Measurements from ENCODE around the gene FBXL7. TPM values are rescaled to one million over a fixed set of nuclear protein-coding genes. Genes with fewer than 3 reads are reported as not detected.

Gene FBXL7
- polyA plus RNA-seq, 3 donors from 2014 or later: not detected

DNA sequence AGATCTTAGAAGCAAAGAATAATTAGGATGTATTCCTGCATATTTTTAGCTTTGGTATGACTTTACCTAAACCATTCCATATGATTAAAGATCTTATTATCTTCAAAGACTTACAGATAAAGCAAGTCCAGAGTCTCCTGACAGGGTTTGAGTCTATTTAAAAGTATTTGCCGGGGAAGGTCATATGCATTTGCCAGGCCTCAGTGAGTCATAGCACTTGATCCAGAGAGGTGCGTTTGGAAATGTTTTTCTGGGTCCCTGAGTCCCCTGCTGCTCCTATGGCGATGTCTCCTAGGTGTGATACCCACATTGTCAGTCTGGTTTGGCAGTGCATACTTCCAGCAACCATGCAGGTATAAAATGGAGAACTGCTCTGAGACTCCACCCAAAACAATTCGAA, 217.0 kb downstream of the FBXL7 start:
- H3K27me3 Mint-ChIP-seq (ENCODE audit: low read depth in 3 of 3): peaks cover 0 to 4% (median 1%) of the 10 kb centered on the region in 3 donors
- no peak overlapping the region for H3K27ac Mint-ChIP-seq
- no peaks in the 10 kb centered on the region for H3K4me1 Mint-ChIP-seq
- no peak overlapping the region for H3K4me3 Mint-ChIP-seq
- no peak for DNase-seq
- peaks cover 0 to 23% (median 10%) of the 10 kb centered on the region in 6 donors for H3K9me3 Mint-ChIP-seq
- H3K36me3 Mint-ChIP-seq: no peaks in the 10 kb centered on the region

DNA sequence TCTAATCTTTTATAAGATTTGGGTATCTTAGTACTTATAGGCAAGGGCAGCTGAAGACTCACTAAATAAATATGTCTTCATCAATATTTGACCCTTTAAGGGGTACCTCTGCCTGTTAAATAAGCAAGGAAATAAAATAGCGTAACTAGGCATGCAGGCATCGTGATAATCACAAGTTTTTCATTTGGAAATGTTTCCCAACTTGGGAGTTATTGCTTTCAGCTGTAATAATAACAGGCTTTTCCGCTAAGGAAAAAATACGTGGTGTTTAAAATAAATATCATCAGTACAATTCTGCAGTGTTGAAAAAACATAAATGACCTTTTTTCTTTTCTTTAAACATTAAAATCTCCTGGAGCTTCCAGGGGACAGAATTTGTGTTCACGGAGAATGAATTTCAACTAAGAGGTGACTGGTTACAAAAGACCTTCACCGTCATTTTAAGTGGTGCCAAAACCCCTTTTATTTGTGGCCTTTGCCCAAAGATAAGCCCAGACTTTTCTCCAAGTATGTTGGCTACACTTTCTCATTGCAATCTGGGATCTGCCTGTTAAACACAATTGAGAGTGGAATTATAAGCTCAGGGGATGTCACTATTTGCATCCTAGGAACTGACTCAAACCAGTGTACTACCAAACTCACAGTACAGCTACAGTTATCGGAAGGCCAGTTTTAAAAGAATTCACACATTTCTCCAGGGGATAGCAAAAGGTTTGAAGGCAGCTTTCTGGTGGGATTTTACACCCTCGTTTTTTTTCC, 218.6 kb downstream of the FBXL7 start:
- Mint-ChIP-seq H3K27me3 (ENCODE audit: low read depth in 3 of 3) (peaks cover 0 to 4% (median 0%) of the 10 kb centered on the region in 3 donors), H3K4me3 (no peak overlapping the region), H3K4me1 (no peaks in the 10 kb centered on the region), H3K36me3 (no peaks in the 10 kb centered on the region), H3K27ac (no peak overlapping the region), H3K9me3 (peaks cover 0 to 28% (median 7%) of the 10 kb centered on the region in 6 donors)
- no peak for DNase-seq

DNA sequence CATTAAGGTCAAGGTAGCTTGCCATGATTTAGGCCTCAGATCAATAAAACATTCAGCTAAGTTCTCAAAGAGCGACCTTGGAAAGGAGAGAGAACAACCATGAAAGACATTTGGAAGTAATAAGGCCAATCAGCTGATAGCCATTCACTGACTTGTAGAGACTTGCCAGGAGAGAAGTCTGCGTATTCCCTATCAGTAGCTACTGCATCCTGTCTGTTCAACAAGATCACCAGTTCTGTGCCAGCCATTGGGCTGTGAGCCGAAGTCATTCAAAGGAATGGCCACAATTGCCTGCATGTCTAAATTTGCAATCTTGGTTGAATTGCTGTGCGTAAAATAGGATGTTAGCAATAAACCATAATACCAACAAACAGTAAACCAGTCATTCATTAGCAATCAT, 219.8 kb downstream of the FBXL7 start:
- no peaks in the 10 kb centered on the region for H3K4me1 Mint-ChIP-seq
- H3K4me3 Mint-ChIP-seq: no peak overlapping the region
- H3K9me3 Mint-ChIP-seq: peaks cover 0 to 32% (median 6%) of the 10 kb centered on the region in 6 donors
- peaks cover 0 to 1% (median 0%) of the 10 kb centered on the region in 3 donors for H3K27me3 Mint-ChIP-seq (ENCODE audit: low read depth in 3 of 3)
- H3K36me3 Mint-ChIP-seq: no peaks in the 10 kb centered on the region
- no peak for DNase-seq
- no peak overlapping the region for H3K27ac Mint-ChIP-seq

DNA sequence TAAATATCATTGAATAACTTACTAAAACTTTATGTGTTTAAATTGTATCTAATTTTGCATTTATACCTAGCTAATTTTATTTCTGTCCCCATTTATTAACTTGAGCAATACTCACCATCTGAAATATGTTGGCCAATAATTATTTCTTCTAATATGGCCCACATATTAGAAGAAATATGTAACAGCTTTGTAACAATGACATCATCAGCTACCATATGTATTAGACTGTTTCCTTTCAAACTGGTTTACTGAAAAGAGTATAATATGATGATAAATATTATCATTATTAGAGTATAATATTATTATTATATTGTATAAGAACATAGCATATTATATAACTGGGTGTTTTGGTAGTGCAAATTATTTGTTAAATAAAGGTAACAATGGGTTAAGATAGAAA, 220.5 kb downstream of the FBXL7 start:
- Mint-ChIP-seq H3K27ac (no peak overlapping the region), H3K27me3 (ENCODE audit: low read depth in 3 of 3) (peaks cover 0 to 1% (median 0%) of the 10 kb centered on the region in 3 donors), H3K9me3 (peaks cover under 1 to 39% (median 8%) of the 10 kb centered on the region in 6 donors), H3K36me3 (no peaks in the 10 kb centered on the region), H3K4me3 (no peak overlapping the region), H3K4me1 (no peaks in the 10 kb centered on the region)
- DNase-seq: no peak

DNA sequence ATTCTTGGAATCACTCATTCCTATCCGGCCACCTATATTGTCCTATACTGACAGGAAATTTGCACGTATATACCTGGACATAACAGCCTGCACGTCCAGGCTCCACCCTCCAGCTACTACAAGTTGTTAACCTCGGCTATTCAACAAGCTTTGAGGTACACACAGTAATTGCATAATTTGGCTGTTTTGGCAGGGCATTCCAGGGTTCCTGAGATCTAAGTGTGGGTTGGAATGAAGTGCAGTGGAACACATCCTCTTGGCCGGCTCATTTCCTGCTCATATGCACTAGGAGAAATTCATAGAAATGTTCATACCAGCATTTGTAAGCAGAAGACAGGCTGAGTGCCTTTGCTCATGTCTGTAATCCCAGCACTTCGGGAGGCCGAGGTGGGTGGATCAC, 222.3 kb downstream of the FBXL7 start:
- Mint-ChIP-seq H3K4me3 (no peak overlapping the region), H3K4me1 (no peaks in the 10 kb centered on the region), H3K36me3 (no peaks in the 10 kb centered on the region), H3K27me3 (ENCODE audit: low read depth in 3 of 3) (peaks cover 0 to 1% (median 0%) of the 10 kb centered on the region in 3 donors), H3K9me3 (peaks cover 3 to 31% (median 10%) of the 10 kb centered on the region in 6 donors), H3K27ac (no peak overlapping the region)
- no peak for DNase-seq

DNA sequence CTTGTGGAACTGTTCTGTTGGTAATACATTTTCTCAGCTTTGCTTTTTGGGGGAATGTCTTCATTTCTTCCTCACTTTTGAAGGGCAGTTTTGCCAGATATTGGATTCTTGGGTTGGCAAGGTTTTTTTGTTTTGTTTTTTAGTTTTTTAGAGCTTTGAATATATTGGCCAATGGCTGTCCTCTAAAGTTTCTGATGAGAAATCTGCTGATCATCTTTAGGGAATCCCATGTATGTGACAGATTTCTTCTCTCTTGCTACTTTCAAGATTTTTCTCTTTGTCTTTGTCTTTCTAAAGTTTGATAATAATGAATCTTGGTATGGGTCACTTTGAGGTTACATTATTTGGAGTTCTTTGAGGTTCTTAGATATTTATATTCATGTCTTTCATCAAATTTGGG, 227.4 kb downstream of the FBXL7 start:
- H3K36me3 Mint-ChIP-seq: peaks cover 0 to 4% (median 0%) of the 10 kb centered on the region in 3 donors
- no peak for DNase-seq
- H3K4me3 Mint-ChIP-seq: no peak overlapping the region
- no peak overlapping the region for H3K27ac Mint-ChIP-seq
- H3K9me3 Mint-ChIP-seq: peaks cover 10 to 54% (median 29%) of the 10 kb centered on the region in 6 donors
- H3K4me1 Mint-ChIP-seq: no peaks in the 10 kb centered on the region
- H3K27me3 Mint-ChIP-seq (ENCODE audit: low read depth in 3 of 3): no peaks in the 10 kb centered on the region

DNA sequence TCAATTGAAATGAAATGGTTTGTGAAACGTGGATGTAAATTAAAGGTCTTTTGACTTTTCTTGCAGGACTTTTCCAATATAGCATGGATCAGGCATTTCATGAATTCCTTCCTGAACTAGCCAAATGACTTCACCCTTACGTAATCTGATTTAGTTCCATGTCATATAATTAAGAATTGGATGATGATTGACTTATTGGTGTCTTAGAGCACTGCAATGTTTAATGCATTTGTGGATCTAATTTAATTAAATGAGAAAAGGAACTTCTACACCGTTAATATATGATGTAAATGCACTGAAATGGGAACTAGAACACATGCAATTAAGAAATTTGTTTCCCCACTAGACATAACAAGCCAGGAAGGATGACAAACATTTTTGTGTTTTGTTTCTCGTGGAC, 228.8 kb downstream of the FBXL7 start:
- peaks cover 0 to 4% (median 0%) of the 10 kb centered on the region in 3 donors for H3K36me3 Mint-ChIP-seq
- DNase-seq: no peak
- no peaks in the 10 kb centered on the region for H3K27me3 Mint-ChIP-seq (ENCODE audit: low read depth in 3 of 3)
- peaks cover 10 to 47% (median 29%) of the 10 kb centered on the region in 6 donors for H3K9me3 Mint-ChIP-seq
- no peak overlapping the region for H3K27ac Mint-ChIP-seq
- no peaks in the 10 kb centered on the region for H3K4me1 Mint-ChIP-seq
- H3K4me3 Mint-ChIP-seq: no peak overlapping the region

DNA sequence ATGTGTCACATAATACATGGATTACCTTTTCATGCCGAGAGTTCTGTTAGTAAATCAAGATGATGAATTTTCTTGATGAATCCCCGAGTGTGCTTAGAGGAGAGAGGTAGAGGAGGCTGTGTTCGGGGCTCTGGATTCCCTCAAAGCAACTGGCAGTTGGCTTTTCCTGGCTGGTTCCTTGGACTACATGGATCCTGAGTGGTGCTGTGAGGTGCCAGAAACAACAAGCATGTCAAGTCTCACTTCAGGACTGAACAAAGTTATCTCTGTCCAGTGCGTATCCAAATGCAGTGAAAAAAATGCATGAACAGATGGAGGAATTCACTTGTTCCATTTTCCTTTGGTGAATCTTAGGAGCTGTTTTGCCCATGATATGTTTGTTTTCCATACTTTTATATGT, 231.7 kb downstream of the FBXL7 start:
- peaks cover 12 to 57% (median 31%) of the 10 kb centered on the region in 6 donors for H3K9me3 Mint-ChIP-seq
- DNase-seq: no peak
- H3K36me3 Mint-ChIP-seq: peaks cover 0 to 4% (median 0%) of the 10 kb centered on the region in 3 donors
- no peak overlapping the region for H3K27ac Mint-ChIP-seq
- peaks cover 0 to 1% (median 0%) of the 10 kb centered on the region in 3 donors for H3K27me3 Mint-ChIP-seq (ENCODE audit: low read depth in 3 of 3)
- no peaks in the 10 kb centered on the region for H3K4me1 Mint-ChIP-seq
- no peak overlapping the region for H3K4me3 Mint-ChIP-seq

DNA sequence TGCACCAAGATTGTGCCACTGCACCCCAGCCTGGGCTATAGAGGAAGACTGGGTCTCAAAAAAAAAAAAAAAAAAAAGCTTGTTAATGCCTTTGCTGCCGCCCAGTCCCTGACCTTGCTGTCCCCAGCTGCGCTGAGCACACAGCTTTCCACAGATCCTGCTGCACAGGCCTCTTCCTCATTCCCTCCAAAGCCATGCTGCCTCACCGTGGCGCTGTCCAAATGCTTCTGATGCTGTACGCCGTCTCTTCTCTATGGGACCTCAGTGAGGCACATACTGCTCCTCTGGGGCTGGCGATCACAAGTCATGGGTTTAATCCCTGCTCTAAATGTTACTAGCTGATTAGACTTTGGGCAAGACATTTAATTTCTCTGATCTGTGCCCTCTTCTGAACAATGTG, 234.1 kb downstream of the FBXL7 start:
- Mint-ChIP-seq H3K27me3 (ENCODE audit: low read depth in 3 of 3) (peaks cover 0 to 1% (median 0%) of the 10 kb centered on the region in 3 donors), H3K4me1 (no peaks in the 10 kb centered on the region), H3K9me3 (peaks cover 8 to 58% (median 26%) of the 10 kb centered on the region in 6 donors)

DNA sequence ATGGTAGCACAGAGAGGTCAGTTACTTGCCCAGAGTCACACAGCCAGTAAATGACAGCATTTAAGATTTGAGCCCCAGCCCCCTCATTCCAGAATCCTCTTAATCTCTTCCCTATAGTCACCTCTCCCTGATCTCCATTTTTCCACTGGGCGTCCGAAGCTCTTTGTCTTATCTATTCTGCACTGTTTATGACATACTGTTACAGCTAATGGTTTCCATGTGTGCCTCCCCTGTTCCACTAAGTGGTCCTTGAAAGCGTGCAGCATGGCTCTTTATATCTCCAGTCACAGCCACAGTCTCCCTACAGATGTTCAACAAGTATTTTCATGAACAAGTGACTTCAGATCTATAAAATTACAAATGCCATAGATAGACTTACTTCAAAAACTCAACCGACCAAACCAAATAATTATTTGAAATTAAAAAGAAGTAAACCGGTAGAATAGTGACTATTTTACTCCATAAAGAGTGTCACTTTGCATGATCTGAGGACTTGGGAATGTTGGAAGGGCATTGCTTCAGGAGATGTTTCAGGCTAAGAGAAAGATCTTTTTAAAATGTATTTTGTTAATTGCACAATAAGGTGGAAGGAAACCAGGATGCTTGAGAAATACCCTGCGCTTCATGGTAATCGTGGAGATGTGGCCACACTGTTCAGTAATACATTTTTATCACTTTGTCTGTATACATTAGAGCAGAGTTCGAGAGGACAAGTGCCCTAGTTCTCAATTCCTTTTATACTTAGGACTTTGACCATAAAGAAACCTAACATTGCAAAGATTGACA, 237.2 kb downstream of the FBXL7 start:
- no peak overlapping the region for H3K4me3 Mint-ChIP-seq
- no peaks in the 10 kb centered on the region for H3K36me3 Mint-ChIP-seq
- peaks cover 10 to 49% (median 20%) of the 10 kb centered on the region in 6 donors for H3K9me3 Mint-ChIP-seq

More for the DNA sequence above, 234.1 kb downstream of the FBXL7 start:
- Mint-ChIP-seq H3K4me3 (no peak overlapping the region), H3K27ac (no peak overlapping the region), H3K36me3 (no peaks in the 10 kb centered on the region)
- DNase-seq: no peak

DNA sequence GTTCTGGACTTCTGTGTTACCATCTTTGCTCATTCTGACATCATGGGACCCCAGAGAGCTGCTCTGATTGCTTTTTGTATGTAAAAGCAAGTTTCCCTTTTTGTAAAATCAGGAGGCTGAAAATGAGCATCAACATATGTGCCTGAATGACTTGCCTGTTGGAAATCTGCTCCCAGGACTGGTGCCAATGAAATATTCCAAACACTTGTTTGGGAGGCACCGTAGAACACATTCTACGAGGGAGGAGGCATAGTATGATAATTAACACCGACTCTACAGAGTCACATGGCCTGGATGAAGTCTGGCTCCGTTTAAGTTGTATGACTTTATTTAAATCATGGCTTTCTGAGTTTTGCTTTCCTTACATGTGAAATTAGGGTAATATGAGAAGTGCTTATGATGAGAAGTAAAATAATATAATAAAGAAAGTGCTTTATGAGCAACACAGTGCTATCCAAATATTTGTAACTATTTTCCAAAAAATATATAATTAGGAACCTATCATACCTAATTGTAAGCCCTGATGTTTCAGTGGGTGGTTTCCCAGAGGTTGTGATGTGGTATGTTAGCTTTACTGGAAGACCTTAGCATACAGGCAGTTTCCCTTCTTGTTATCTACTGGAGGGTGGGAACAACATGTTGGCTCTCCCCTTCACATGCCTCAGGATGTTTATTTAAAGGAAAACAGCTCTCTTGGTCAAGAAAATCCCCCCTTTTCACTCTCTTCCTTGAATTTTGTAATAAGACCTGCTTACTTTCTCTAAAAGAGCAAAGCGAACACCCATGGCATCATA, 238.1 kb downstream of the FBXL7 start:
- H3K4me3 Mint-ChIP-seq: no peak overlapping the region
- no peaks in the 10 kb centered on the region for H3K36me3 Mint-ChIP-seq
- H3K9me3 Mint-ChIP-seq: peaks cover 14 to 56% (median 26%) of the 10 kb centered on the region in 6 donors
- H3K27ac Mint-ChIP-seq: no peak overlapping the region
- H3K27me3 Mint-ChIP-seq (ENCODE audit: low read depth in 3 of 3): peaks cover 0 to 1% (median 0%) of the 10 kb centered on the region in 3 donors
- H3K4me1 Mint-ChIP-seq: no peaks in the 10 kb centered on the region
- no peak for DNase-seq

More for the DNA sequence above, 237.2 kb downstream of the FBXL7 start:
- peaks cover 0 to 1% (median 0%) of the 10 kb centered on the region in 3 donors for H3K27me3 Mint-ChIP-seq (ENCODE audit: low read depth in 3 of 3)
- H3K4me1 Mint-ChIP-seq: no peaks in the 10 kb centered on the region
- no peak for DNase-seq
- H3K27ac Mint-ChIP-seq: no peak overlapping the region

DNA sequence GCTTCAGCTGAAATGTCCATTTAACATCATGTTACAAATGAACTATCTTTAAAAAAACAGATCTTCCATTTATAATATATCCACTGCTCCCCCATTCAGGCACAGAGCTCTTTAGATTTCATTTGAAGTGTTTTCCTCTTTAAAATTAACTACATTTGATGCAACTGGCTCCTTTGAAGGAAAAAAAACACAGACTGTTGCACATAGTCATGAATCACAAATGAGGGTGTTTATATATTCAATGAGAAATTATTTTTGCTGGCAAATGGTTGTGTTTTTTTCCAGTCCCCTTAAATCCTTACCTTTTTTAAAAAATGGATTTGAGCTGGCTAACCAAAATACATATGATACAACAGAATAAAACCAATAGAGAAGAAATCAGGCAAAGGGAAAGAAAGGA, 240.4 kb downstream of the FBXL7 start:
- Mint-ChIP-seq H3K9me3 (peaks cover 11 to 52% (median 29%) of the 10 kb centered on the region in 6 donors), H3K36me3 (peaks cover 0 to 4% (median 0%) of the 10 kb centered on the region in 3 donors), H3K27me3 (ENCODE audit: low read depth in 3 of 3) (peaks cover 0 to 1% (median 0%) of the 10 kb centered on the region in 3 donors), H3K4me3 (no peak overlapping the region), H3K4me1 (no peaks in the 10 kb centered on the region), H3K27ac (no peak overlapping the region)
- DNase-seq: no peak

DNA sequence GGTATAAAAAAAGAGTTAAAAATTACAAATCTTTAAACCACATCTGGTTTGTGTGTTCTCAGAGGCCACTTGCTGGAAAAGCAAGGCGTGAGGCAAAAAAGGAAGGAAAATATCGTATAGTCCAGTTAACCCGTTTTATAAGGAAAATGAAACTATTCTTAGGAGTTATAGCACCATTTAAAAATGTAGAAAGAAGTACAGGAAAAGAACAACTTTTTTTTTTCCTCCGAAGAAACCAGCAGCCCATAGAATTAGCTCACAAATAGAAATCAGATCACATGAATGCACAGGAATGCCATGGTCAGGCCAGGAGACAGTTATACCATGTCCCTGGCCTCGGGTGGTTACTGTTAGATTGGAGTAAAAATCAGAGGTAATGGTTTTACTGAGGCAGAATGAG, 241.6 kb downstream of the FBXL7 start:
- Mint-ChIP-seq H3K27me3 (ENCODE audit: low read depth in 3 of 3) (no peaks in the 10 kb centered on the region), H3K27ac (no peak overlapping the region), H3K36me3 (peaks cover 0 to 4% (median 0%) of the 10 kb centered on the region in 3 donors), H3K4me1 (no peaks in the 10 kb centered on the region), H3K9me3 (peaks cover 16 to 59% (median 31%) of the 10 kb centered on the region in 6 donors), H3K4me3 (no peak overlapping the region)
- no peak for DNase-seq
